Lower lobe of right lung (tissue), 2 donors: Measurements from ENCODE around the gene LRIG1. TPM values are rescaled to one million over a fixed set of nuclear protein-coding genes. Genes with fewer than 3 reads are reported as not detected.
A peak's percentile ranks its signal among the peaks of the same experiment; 100 is the strongest.

Source experiments
- ATAC-seq, 2 donors: fragments of 200-7000 bp; cut with Tn5 transposase; one replicate each; pipeline ENCODE4 v1.9.1; 2020 to 2022; ENCODE audit warnings: mild to moderate bottlenecking in 2 of 2, moderate library complexity in 2 of 2
- DNase-seq: peaks from one replicate; pipeline ENCODE4 v3.0.0-alpha.2; 2020
- H3K27ac ChIP-seq: fragments of 200-600 bp; one replicate; pipeline ENCODE4 v1.8.0; 2022
- H3K27me3 ChIP-seq: fragments of 200-600 bp; one replicate; pipeline ENCODE4 v1.8.0; 2022; ENCODE audit warnings: low read depth
- H3K36me3 ChIP-seq: fragments of 200-600 bp; one replicate; pipeline ENCODE4 v1.8.0; 2022; ENCODE audit warnings: mild to moderate bottlenecking
- H3K4me1 ChIP-seq: fragments of 200-600 bp; one replicate; pipeline ENCODE4 v1.8.0; 2022
- H3K4me3 ChIP-seq: fragments of 200-600 bp; one replicate; pipeline ENCODE4 v1.8.0; 2022; ENCODE audit warnings: mild to moderate bottlenecking
- H3K9me3 ChIP-seq: fragments of 200-600 bp; one replicate; pipeline ENCODE4 v1.8.0; 2022
- CTCF ChIP-seq: fragments of 200-600 bp; IDR thresholded peaks from one replicate; pipeline ENCODE4 v1.8.0; 2022; ENCODE audit warnings: antibody characterized with exemption, mild to moderate bottlenecking
- intact Hi-C: fragments of 100-400 bp; cut with DNase I; formaldehyde crosslinking; loops from one replicate; pipeline ENCODE4 v1.11.0; 2022
- total RNA-seq: library from RNA; stranded (reverse); fragmentation: NEBNext Ultra II Directional; extraction: Animal tissue kit (Norgen Biotek cat#: 25700); gene quantifications from one replicate; pipeline ENCODE4 v1.2.1, GENCODE V29; 2021
- donor health status: DM: no; HTN: yes; CAD: no; lungs with severe emphysema.

Gene LRIG1
- total RNA-seq, 1 donor from 2014 or later = 54.2 TPM

DNA sequence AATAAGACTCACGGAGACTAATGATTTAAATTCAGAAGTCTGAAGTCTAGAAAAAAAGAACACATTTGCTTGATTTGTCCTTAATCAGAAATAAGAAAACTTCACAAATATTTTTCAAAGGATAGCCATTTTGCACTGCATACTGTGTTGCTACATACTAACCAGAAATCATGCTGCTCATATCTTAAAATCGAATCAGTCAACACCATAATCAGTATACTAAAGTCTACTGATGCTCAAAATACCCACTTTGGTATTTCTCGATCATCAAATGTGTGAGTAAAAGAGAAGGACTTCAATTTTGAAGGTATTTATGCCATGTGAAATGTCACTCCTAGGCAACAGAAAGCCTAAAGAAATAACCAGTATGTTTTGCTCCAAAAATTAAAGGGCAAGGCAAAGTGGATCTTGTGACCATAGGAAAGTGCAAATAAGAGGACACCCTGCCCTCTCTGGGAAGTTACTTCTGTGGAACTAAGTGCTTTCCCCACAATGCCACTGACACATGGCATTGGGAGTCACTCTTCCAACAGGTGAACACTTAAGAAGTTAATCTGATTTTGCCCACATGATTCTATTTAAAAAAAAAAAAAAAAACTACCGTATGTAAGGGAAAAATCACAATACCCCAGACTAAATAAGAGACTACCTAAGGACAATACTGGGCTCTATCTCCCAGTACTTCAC lies 2.7 kb downstream of the LRIG1 start:
- intact Hi-C loops = no loop called here
- peak overlapping the region; percentile 90 for H3K27ac ChIP-seq
- TF ChIP-seq CTCF = no peak
- ATAC-seq (no peak), DNase-seq (no peak)
- peak overlapping the region; percentile 88 for H3K4me3 ChIP-seq
- no peaks in the 10 kb centered on the region for H3K9me3 ChIP-seq
- H3K36me3 ChIP-seq = no peaks in the 10 kb centered on the region
- no peaks in the 10 kb centered on the region for H3K27me3 ChIP-seq
- peaks cover 69% of the 10 kb centered on the region for H3K4me1 ChIP-seq

GRCh38 chr3:66497288-66497984 lies 3.4 kb downstream of the LRIG1 start:
- H3K27me3 ChIP-seq = no peaks in the 10 kb centered on the region
- H3K4me1 ChIP-seq = peaks cover 75% of the 10 kb centered on the region
- H3K27ac ChIP-seq = peak overlapping the region; percentile 19
- no peaks in the 10 kb centered on the region for H3K36me3 ChIP-seq
- peak overlapping the region; percentile 88 for H3K4me3 ChIP-seq
- DNase-seq (no peak), ATAC-seq (no peak)
- no peaks in the 10 kb centered on the region for H3K9me3 ChIP-seq
- intact Hi-C loops = no loop called here
- TF ChIP-seq CTCF = no peak

GRCh38 chr3:66496746-66497145 lies 4.1 kb downstream of the LRIG1 start:
- intact Hi-C loops = no loop called here
- no peak for TF ChIP-seq CTCF
- no peaks in the 10 kb centered on the region for H3K27me3 ChIP-seq
- ATAC-seq (no peak), DNase-seq (no peak)
- peak overlapping the region; percentile 19 for H3K27ac ChIP-seq
- no peaks in the 10 kb centered on the region for H3K36me3 ChIP-seq
- no peaks in the 10 kb centered on the region for H3K9me3 ChIP-seq
- no peak overlapping the region for H3K4me3 ChIP-seq
- H3K4me1 ChIP-seq = peaks cover 81% of the 10 kb centered on the region

- Histone ChIP-seq H3K27ac (peak overlapping the region; percentile 19), H3K4me1 (peaks cover 81% of the 10 kb centered on the region), H3K4me3 (no peak overlapping the region), H3K9me3 (no peaks in the 10 kb centered on the region), H3K36me3 (no peaks in the 10 kb centered on the region), H3K27me3 (no peaks in the 10 kb centered on the region)
- DNase-seq (no peak), ATAC-seq (no peak)
- no peak for TF ChIP-seq CTCF
- intact Hi-C loops = no loop called here
These were observed 4.5 kb downstream of the LRIG1 start for GRCh38 chr3:66496301-66496700.

- ATAC-seq (no peak), DNase-seq (no peak)
- intact Hi-C loops = no loop called here
- no peaks in the 10 kb centered on the region for H3K9me3 ChIP-seq
- H3K4me1 ChIP-seq = peaks cover 86% of the 10 kb centered on the region
- TF ChIP-seq CTCF = no peak
- H3K27me3 ChIP-seq = no peaks in the 10 kb centered on the region
- no peak overlapping the region for H3K4me3 ChIP-seq
- H3K36me3 ChIP-seq = no peaks in the 10 kb centered on the region
- H3K27ac ChIP-seq = peak overlapping the region; percentile 19
These were observed 5.2 kb downstream of the LRIG1 start for GRCh38 chr3:66495668-66496045.
